ENCODE data around the gene SUV39H1. TPM values are rescaled to one million over a fixed set of nuclear protein-coding genes. Genes with fewer than 3 reads are reported as not detected.
"Not testable (repeated sequence)": the region's sequence is repeated elsewhere in the genome, so short reads cannot be mapped to it uniquely, and the experiment has no call there.

SUV39H1 gene, protein sequence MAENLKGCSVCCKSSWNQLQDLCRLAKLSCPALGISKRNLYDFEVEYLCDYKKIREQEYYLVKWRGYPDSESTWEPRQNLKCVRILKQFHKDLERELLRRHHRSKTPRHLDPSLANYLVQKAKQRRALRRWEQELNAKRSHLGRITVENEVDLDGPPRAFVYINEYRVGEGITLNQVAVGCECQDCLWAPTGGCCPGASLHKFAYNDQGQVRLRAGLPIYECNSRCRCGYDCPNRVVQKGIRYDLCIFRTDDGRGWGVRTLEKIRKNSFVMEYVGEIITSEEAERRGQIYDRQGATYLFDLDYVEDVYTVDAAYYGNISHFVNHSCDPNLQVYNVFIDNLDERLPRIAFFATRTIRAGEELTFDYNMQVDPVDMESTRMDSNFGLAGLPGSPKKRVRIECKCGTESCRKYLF
- total RNA-seq = 4.5 TPM

DNA sequence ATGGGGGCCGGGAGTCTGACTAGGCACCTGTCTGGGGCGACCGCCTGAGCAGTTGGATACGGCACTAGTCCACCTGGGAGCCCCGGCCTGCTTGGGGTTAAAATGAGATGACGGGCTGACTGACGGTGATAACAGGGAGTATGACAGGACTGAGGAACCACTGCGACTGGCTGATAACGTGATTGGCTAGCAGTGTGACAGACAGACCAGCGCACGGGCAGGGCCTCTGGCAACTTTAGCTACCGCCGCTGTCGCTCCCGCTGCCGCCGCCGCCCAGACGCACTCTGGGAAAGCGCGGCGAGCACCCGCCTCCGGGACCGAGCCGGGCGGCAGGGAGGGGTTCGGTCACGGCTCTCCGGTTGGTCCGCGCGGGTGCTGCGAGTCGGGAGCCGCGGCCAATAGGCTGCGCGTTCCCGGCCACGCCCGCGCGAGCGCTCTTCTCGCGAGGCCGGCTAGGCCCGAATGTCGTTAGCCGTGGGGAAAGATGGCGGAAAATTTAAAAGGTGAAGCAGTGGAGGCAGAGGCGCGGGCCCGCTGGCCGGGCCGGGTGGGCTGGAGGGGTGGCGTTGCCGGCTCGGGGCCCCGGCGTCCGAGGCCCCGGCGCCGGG lies at the start of gene SUV39H1:
TSS of gene SUV39H1 (plus strand) at position 434 of the 608 bp plus-strand sequence. CDS start at position 485, 51 bp downstream.
- peak; percentile 89 for DNase-seq (ENCODE audit: low spot score)

GRCh38 chrX:48648336-48648751 lies 48.2 kb upstream of the SUV39H1 start:
- peak; percentile 38 for DNase-seq (ENCODE audit: low spot score)

GRCh38 chrX:48649102-48649501 lies 47.4 kb upstream of the SUV39H1 start:
- no peak for DNase-seq (ENCODE audit: low spot score)

DNA sequence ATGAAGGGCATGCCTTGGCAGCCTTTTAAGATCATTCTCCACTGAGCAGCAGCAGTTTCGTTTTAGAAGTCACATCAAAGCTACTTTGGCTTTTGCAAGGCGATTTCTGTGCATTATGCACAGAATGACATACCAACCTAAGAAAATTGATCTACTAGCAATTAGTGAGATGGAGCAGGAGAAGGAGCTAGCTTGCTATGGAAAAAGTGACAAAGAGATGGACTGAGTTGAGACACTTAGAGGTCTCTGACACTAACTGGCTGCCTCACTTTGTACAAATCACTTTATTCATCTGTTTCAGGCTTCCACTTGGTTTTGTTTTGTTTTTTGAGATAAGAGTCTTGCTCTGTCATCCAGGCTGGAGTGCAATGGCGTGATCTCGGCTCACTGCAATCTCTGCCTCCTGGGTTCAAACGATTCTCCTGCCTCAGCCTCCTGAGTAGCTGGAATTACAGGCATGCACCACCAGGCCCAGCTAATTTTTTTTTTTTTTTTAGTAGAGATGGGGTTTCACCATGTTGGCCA lies 44.4 kb upstream of the SUV39H1 start:
- not testable (repeated sequence) for DNase-seq (ENCODE audit: low spot score)

- not testable (repeated sequence) for DNase-seq (ENCODE audit: low spot score)
These were observed 41.8 kb upstream of the SUV39H1 start for GRCh38 chrX:48654746-48655145.

- not testable (repeated sequence) for DNase-seq (ENCODE audit: low spot score)
These were observed 36.8 kb upstream of the SUV39H1 start for GRCh38 chrX:48659686-48660085.

- DNase-seq (ENCODE audit: low spot score) = no peak
These were observed 33.3 kb upstream of the SUV39H1 start for GRCh38 chrX:48663241-48663640.

DNA sequence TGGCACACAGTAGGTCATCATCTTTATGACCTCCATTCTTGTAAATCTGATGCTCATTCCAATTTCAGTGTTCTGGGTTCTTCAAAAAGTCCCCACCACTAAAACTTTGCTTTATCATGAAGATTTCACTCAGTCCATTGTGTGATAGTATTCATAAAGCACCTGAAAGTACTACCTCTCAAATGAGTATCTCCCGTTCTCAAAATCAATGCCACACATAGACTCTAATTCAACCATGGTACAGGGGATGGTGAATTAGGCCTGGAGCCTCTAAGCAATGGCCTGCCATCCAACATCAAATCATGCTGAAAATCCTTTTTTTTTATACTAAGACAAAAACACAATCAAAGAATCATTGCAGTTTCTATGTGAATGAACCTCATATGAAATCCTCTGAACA lies 32.4 kb upstream of the SUV39H1 start:
- DNase-seq (ENCODE audit: low spot score) = no peak

DNA sequence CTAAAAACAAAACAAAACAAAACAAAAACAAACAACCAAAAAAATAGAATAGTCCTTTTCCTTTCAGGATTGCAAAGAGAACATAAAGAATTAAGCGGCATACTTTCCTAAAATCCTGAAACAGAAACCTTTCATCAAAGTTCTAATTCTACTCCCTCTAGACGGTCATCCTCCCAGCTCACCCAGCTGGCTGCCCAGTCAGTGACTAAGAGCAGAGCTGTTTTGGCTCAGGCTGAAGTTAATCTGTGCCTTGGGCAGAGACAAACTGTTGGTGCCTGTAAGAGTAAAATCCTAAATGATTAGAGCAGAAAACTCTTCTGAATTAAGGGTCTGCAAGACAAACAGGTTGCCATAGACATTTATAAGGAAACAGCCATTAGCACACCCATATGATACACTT lies 30.5 kb upstream of the SUV39H1 start:
- no peak for DNase-seq (ENCODE audit: low spot score)

- no peak for DNase-seq (ENCODE audit: low spot score)
These were observed 29.9 kb upstream of the SUV39H1 start for GRCh38 chrX:48666649-48667048.

- no peak for DNase-seq (ENCODE audit: low spot score)
These were observed 29.0 kb upstream of the SUV39H1 start for GRCh38 chrX:48667509-48667908.

GRCh38 chrX:48668187-48668586 lies 28.3 kb upstream of the SUV39H1 start:
- DNase-seq (ENCODE audit: low spot score) = not testable (repeated sequence)

DNA sequence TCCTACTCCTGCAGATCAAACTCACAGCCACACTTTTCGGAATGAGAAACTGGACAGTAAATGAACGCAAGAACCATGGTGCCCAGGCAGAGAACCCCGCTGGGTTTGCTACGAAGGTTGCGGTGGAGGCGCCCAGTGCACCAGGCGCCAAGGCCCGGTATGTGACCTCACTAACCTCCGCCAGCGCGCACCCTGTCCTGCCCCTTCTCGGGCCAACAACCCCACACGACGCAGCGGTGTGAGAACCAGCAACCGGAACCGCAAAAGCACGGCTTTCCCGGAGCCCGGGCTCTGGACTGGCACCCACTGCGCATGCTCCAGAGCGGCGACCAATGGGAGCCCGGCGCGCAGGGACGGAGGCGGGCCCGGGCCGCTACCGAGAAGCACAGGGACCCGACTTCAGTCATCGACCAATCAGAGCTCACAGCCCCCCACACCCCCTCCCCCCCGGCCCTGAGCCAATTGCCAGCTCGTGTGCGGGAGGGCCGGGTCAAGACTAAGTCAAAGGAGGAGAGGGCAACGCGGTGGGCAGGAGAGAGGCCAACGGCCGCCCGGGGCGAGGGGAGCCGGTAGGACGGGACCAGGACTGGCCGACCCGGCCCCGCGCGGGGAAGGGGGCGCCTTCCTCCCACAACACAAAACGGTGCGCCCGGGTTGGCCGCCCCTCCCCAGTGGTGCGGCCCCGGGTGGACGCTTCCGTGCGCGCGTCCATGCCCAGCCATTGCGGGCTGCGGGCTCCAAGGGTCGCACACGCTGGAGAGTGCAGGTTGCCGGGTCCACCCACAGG lies 20.2 kb upstream of the SUV39H1 start:
- DNase-seq (ENCODE audit: low spot score) = peak; percentile 89

DNA sequence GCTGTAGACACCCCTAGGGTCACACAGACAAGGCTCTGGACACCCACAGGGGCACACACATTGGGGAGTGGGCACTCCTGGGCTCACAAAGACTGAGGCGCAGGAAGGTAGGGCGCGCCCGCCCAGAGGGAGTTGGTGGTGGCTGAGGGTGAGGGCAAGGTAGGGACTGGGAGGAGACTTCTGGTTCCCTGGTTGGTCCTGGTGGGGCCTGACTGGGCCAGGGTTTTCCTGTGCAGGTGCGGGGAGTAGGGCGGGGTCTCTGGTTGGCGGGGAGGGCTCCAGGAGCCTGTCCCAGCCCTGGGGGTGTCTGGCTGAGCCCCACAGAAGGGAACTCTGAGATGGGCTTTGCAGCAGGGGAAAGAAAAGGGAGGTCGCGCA lies 19.7 kb upstream of the SUV39H1 start:
- no peak for DNase-seq (ENCODE audit: low spot score)

DNA sequence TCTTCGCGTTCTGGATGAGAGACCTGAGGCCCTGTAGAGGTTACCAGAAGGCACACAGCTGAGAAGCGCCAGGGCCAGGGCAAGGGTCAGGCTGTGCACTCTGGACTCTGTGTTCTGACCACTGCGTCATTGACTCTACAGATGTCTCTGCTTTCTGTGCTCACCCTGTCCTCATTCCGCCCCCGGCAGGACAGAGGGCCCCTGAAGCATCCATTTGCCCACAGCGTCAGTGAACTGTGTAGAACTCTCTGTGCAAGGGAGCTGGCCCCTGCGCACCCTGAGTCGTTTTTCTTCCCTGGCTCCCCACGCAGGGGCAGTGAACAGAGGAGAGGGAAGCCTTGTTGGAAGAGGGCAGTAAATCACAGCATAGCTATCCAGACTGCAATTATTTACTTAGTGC lies 19.0 kb upstream of the SUV39H1 start:
- DNase-seq (ENCODE audit: low spot score) = no peak

DNA sequence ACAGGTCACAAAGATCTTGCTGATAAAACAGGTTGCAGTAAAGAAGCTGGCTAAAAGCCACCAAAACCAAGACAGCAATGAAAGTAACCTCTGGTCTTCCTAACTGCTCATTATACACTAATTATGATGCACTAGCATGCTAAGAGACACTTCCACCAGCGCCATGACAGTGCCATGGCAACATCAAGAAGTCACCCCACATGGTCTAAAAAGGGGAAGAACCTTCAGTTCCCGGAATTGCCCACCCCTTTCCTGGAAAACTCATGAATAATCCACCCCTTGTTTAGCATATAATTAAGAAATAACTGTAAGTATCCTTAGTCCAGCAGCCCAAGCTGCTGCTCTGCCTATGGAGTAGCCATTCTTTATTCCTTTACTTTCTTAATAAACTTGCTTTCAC lies 16.1 kb upstream of the SUV39H1 start:
- not testable (repeated sequence) for DNase-seq (ENCODE audit: low spot score)

DNA sequence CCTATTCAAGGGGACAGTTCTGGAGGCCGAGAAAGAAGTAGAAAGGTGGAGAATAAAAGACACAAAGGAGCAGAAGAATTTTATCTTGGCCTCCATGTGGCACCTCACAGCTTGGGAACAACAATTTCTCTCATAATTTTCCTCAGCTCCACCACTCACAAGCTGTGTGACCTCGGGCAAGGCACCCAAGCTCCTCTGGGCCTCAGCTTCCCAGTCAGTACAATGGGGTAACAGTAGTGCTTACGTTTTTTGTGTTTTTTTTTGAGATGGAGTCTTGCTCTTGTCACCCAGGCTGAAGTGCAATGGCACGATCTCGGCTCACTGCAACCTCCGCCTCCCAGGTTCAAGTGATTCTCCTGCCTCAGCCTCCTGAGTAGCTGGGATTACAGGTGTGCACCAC lies 15.6 kb upstream of the SUV39H1 start:
- not testable (repeated sequence) for DNase-seq (ENCODE audit: low spot score)

DNA sequence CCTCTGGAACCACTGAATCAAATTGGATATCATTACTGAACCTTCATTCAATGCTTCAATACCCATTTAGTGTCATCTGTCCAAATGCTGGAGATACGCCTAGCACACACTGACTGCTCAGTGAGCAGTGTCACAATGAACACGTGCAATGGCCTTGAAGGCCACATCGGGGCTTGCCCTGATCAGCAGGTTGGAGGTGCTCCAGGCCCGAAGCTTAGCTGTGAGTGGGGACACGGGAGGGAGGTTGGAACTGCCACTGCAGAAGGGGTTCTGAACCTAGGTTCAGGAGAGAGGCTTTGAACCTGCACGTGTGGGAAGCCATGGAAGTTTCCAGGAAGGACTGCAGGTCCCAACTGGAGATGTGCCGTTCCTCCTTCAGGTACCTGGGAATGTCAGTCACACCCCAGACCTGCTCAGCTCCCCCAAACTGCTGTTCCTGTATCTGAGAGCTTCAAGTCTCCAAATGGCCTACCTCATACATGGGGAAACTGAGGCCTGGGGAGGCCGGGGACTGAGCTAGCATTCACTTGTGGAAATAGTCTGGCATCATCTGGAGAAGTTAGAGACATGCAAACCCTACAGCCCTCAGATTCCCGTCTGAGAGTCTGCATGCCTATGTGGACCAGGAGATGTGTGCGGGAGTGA lies 14.9 kb upstream of the SUV39H1 start:
- DNase-seq (ENCODE audit: low spot score) = no peak

GRCh38 chrX:48682795-48683194 lies 13.7 kb upstream of the SUV39H1 start:
- not testable (repeated sequence) for DNase-seq (ENCODE audit: low spot score)

- no peak for DNase-seq (ENCODE audit: low spot score)
These were observed 13.0 kb upstream of the SUV39H1 start, which contains the start of gene WAS for GRCh38 chrX:48683411-48683982. Gene WAS (plus strand): TSS chrX:48683799. CDS start chrX:48683854, 55 bp downstream.

DNA sequence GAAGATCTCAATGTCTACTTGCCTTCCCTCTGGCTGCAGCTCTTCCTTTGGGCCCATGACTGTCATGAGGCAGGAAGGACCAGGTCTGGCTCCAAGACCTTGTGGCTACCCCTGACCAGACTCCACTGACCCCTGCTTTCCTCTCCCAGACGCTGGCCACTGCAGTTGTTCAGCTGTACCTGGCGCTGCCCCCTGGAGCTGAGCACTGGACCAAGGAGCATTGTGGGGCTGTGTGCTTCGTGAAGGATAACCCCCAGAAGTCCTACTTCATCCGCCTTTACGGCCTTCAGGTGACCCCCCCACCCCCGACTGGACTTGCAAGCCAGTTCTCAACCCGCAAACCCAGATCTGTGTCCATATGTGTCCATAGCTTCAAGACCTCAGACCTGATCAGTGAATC lies 12.4 kb upstream of the SUV39H1 start:
- no peak for DNase-seq (ENCODE audit: low spot score)
